ENCODE results near the gene SMYD3.

- TF ChIP-seq CEBPB (IDR thresholded peaks at IDR 0.05) (no peak), JUN (IDR thresholded peaks at IDR 0.05) (no peak), MAFK (IDR thresholded peaks at IDR 0.05; ENCODE audit: partially characterized antibody) (no peak), SMC3 (IDR thresholded peaks at IDR 0.05) (no peak)
- TF ChIP-seq, protein P1, sequence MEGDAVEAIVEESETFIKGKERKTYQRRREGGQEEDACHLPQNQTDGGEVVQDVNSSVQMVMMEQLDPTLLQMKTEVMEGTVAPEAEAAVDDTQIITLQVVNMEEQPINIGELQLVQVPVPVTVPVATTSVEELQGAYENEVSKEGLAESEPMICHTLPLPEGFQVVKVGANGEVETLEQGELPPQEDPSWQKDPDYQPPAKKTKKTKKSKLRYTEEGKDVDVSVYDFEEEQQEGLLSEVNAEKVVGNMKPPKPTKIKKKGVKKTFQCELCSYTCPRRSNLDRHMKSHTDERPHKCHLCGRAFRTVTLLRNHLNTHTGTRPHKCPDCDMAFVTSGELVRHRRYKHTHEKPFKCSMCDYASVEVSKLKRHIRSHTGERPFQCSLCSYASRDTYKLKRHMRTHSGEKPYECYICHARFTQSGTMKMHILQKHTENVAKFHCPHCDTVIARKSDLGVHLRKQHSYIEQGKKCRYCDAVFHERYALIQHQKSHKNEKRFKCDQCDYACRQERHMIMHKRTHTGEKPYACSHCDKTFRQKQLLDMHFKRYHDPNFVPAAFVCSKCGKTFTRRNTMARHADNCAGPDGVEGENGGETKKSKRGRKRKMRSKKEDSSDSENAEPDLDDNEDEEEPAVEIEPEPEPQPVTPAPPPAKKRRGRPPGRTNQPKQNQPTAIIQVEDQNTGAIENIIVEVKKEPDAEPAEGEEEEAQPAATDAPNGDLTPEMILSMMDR (IDR thresholded peaks at IDR 0.05), result no peak
These were observed 637.2 kb downstream of the SMYD3 start for GRCh38 chr1:245869847-245870246.
